Left ventricle myocardium inferior (tissue), 1 donor: Measurements from ENCODE around the gene DSE. TPM values are rescaled to one million over a fixed set of nuclear protein-coding genes. Genes with fewer than 3 reads are reported as not detected.

Source experiments
- DNase-seq: peaks from one replicate; pipeline ENCODE4 v3.0.0-alpha.2; 2020
- H3K27ac ChIP-seq: fragments of 200-600 bp; replicated peaks from 2 replicates; pipeline ENCODE4 v1.8.0; 2021
- H3K27me3 ChIP-seq: fragments of 200-600 bp; 2 replicates; pipeline ENCODE4 v1.8.0; 2021; ENCODE audit warnings: low read depth
- H3K36me3 ChIP-seq: fragments of 200-600 bp; 2 replicates; pipeline ENCODE4 v1.8.0; 2021
- H3K4me1 ChIP-seq: fragments of 200-600 bp; 2 replicates; pipeline ENCODE4 v1.8.0; 2021
- H3K4me3 ChIP-seq: fragments of 200-600 bp; 2 replicates; pipeline ENCODE4 v1.8.0; 2021; ENCODE audit warnings: mild to moderate bottlenecking, moderate library complexity
- H3K9me3 ChIP-seq: fragments of 200-600 bp; replicated peaks from 2 replicates; pipeline ENCODE4 v1.8.0; 2021
- CTCF ChIP-seq: fragments of 200-600 bp; IDR thresholded peaks from 2 replicates; pipeline ENCODE4 v1.8.0; 2021; ENCODE audit warnings: antibody characterized with exemption, mild to moderate bottlenecking, borderline replicate concordance
- intact Hi-C: fragments of 100-400 bp; cut with micrococcal nuclease; formaldehyde crosslinking; loops from one replicate; pipeline ENCODE4 v1.11.0; 2022
- total RNA-seq: library from RNA; stranded (reverse); fragmentation: NEBNext Ultra II Directional; extraction: Animal tissue kit (Norgen Biotek cat#: 25700); gene quantifications from one replicate; pipeline ENCODE4 v1.2.1, GENCODE V29; 2021
- donor health status: DM: no; HTN: yes; CAD: no; lungs with severe emphysema.

Gene DSE
- total RNA-seq, 1 donor from 2014 or later: 14.0 TPM

- H3K27me3 ChIP-seq: no peaks in the 10 kb centered on the region
- no peak overlapping the region for H3K4me3 ChIP-seq
- H3K9me3 ChIP-seq: no peaks in the 10 kb centered on the region
- DNase-seq: no peak
- no peak for TF ChIP-seq CTCF
- intact Hi-C loops: no loop called here
- H3K27ac ChIP-seq: no peak overlapping the region
- H3K36me3 ChIP-seq: no peaks in the 10 kb centered on the region
- peaks cover 22% of the 10 kb centered on the region for H3K4me1 ChIP-seq
Measured at GRCh38 chr6:116465246-116465645, 94.5 kb downstream of the DSE start.

DNA sequence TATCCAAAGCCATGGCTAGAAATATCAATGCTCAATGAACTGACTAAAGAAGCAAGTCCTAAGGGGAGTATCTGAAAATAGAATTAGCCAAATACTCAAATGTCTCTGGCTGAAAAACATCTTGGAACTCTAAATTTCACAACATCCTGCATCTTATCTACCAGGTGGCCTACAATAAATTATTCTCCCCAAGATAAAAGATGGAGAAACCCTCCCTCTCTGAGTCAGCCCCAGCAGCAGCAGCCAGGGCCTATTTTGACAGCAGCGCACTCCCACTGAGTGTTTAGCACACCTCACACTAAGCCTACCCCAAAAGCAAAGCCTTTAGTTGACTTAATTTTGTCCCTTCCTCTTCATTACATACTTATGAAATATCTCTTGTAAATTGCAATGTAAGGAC lies 96.3 kb downstream of the DSE start:
- intact Hi-C loops: no loop called here
- peaks cover 13% of the 10 kb centered on the region for H3K4me1 ChIP-seq
- no peaks in the 10 kb centered on the region for H3K9me3 ChIP-seq
- DNase-seq: no peak
- no peak overlapping the region for H3K4me3 ChIP-seq
- H3K36me3 ChIP-seq: no peaks in the 10 kb centered on the region
- H3K27ac ChIP-seq: no peak overlapping the region
- TF ChIP-seq CTCF: no peak
- no peaks in the 10 kb centered on the region for H3K27me3 ChIP-seq

GRCh38 chr6:116467514-116467913 lies 96.8 kb downstream of the DSE start:
- Histone ChIP-seq H3K4me3 (no peak overlapping the region), H3K36me3 (no peaks in the 10 kb centered on the region), H3K4me1 (peaks cover 9% of the 10 kb centered on the region), H3K27me3 (no peaks in the 10 kb centered on the region), H3K9me3 (no peaks in the 10 kb centered on the region), H3K27ac (no peak overlapping the region)
- TF ChIP-seq CTCF: no peak
- intact Hi-C loops: no loop called here
- DNase-seq: no peak

GRCh38 chr6:116468293-116468692 lies 97.5 kb downstream of the DSE start:
- no peaks in the 10 kb centered on the region for H3K27me3 ChIP-seq
- H3K27ac ChIP-seq: no peak overlapping the region
- DNase-seq: no peak
- intact Hi-C loops: no loop called here
- no peaks in the 10 kb centered on the region for H3K36me3 ChIP-seq
- peaks cover 8% of the 10 kb centered on the region for H3K4me1 ChIP-seq
- H3K4me3 ChIP-seq: no peak overlapping the region
- no peaks in the 10 kb centered on the region for H3K9me3 ChIP-seq
- TF ChIP-seq CTCF: no peak

GRCh38 chr6:116471531-116471930 lies 100.8 kb downstream of the DSE start:
- Histone ChIP-seq H3K27ac (no peak overlapping the region), H3K36me3 (no peaks in the 10 kb centered on the region), H3K9me3 (no peaks in the 10 kb centered on the region), H3K4me1 (peaks cover 6% of the 10 kb centered on the region), H3K27me3 (no peaks in the 10 kb centered on the region), H3K4me3 (no peak overlapping the region)
- no peak for DNase-seq
- TF ChIP-seq CTCF: no peak
- intact Hi-C loops: no loop called here

DNA sequence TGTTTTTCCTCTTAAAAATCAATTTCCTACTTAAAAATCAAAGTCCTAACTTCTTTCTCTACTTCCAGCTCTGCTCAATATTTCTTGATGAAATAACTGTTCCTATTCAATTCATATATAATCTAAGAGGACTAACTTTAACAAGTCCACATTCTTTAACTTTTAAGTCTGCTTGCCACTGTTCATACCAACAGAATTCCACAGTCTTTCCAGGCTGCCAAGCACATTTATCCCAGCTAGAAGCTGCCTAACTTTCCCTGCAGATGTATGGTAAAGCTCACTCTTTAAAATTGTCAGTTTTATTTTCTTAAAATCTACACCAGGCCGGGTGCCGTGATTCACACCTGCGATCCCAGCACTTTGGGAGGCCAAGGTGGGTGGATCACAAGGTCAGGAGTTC lies 102.0 kb downstream of the DSE start:
- H3K4me1 ChIP-seq: peaks cover 3% of the 10 kb centered on the region
- intact Hi-C loops: no loop called here

More for the DNA sequence above, 102.0 kb downstream of the DSE start:
- no peak for TF ChIP-seq CTCF
- H3K9me3 ChIP-seq: no peaks in the 10 kb centered on the region
- DNase-seq: no peak
- no peaks in the 10 kb centered on the region for H3K27me3 ChIP-seq
- no peaks in the 10 kb centered on the region for H3K36me3 ChIP-seq
- no peak overlapping the region for H3K27ac ChIP-seq
- H3K4me3 ChIP-seq: no peak overlapping the region
